GM12801 (cell line): ENCODE results near the gene PPP1R36.

ENCODE experiments used
- TF ChIP-seq, protein P1 (sequence below): IDR thresholded peaks from one replicate; pipeline ENCODE4 v1.5.1; 2011; ENCODE audit warnings: control low read depth; ENCODE audit not compliant: insufficient read length; ENCODE audit errors: extremely low read depth

Gene PPP1R36, protein sequence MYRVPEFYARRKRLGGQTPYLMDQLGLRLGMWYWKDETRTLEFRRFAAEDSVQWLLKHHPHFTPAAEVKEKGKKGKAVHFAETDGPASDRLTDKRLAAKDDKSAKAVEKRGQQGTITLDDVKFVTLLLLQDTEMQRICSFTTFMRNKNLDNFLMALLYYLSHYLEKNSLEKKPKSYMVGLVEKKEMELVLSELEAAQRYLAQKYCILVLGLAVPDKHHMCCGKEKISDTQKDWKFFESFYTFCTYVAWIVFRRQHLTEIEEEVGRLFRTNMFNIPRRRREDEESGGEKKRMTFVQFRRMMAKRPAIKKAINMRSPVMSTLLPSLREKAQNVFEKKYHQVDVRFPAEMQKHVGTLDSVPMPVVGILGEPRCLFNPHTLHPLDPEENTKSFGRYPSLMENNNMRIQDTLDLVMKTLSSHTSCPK

DNA sequence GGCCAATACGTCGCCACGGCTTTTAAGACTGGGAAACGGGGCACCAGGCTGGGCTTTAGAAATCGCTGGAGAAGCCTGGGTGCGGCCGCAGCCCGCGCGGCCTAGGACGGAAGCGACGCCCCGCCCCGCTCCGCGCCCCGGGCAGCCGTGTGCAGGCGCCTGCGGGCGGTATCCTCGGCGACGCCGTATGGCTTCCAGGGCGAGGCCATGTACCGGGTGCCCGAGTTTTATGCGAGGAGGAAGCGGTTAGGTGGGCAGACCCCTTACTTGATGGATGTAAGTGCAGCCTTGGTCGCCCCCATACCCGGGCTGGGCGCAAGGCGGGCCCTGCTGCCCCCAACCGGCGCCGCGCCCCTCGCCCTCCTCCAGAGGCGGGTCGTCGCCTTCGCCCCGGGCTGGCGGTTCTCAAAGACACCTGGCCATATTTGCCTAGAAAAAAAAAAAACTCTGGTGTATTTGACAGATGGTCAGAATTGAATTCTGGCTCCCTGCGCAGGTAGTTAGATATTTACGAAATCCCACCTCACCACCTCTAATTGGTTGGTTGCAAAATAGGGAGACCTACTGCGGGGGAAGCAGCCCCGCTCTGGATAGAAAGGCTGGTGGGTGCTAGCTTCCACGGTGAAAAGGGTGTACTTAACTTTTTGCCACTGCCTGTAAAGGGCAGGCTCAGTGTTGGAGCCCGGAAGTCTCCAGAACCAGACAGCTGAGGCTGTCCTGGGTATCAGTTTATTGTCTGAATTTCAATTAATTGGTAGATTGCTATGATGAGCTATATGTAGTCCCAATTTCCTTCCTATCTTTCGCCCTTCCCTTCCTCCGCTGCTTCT lies at the start of gene PPP1R36:
Gene PPP1R36, plus strand, starts transcription at position 171 of the 830 bp plus-strand sequence. Its CDS starts 37 bp downstream, at position 208.
- TF ChIP-seq, protein P1, sequence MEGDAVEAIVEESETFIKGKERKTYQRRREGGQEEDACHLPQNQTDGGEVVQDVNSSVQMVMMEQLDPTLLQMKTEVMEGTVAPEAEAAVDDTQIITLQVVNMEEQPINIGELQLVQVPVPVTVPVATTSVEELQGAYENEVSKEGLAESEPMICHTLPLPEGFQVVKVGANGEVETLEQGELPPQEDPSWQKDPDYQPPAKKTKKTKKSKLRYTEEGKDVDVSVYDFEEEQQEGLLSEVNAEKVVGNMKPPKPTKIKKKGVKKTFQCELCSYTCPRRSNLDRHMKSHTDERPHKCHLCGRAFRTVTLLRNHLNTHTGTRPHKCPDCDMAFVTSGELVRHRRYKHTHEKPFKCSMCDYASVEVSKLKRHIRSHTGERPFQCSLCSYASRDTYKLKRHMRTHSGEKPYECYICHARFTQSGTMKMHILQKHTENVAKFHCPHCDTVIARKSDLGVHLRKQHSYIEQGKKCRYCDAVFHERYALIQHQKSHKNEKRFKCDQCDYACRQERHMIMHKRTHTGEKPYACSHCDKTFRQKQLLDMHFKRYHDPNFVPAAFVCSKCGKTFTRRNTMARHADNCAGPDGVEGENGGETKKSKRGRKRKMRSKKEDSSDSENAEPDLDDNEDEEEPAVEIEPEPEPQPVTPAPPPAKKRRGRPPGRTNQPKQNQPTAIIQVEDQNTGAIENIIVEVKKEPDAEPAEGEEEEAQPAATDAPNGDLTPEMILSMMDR = no peak

DNA sequence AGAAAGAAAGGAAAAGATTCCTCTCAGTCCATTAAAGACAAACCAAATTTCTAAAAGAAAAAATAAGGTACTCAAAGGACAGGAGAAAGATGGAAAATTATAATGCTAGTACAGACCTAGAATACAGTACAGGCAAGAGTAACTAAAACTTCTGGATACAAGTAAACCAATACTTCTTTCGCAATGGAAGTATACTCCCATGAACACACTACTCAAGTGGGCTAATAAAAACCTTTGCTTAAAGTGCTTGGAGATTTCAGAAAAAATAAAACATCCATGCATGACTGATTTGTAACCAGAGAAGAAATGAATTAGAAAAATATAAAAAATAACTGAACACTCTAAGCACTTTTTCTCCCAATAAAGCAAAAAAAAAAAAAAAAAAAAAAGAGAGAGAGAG lies 49.7 kb upstream of the PPP1R36 start:
- TF ChIP-seq, protein P1 = no peak

DNA sequence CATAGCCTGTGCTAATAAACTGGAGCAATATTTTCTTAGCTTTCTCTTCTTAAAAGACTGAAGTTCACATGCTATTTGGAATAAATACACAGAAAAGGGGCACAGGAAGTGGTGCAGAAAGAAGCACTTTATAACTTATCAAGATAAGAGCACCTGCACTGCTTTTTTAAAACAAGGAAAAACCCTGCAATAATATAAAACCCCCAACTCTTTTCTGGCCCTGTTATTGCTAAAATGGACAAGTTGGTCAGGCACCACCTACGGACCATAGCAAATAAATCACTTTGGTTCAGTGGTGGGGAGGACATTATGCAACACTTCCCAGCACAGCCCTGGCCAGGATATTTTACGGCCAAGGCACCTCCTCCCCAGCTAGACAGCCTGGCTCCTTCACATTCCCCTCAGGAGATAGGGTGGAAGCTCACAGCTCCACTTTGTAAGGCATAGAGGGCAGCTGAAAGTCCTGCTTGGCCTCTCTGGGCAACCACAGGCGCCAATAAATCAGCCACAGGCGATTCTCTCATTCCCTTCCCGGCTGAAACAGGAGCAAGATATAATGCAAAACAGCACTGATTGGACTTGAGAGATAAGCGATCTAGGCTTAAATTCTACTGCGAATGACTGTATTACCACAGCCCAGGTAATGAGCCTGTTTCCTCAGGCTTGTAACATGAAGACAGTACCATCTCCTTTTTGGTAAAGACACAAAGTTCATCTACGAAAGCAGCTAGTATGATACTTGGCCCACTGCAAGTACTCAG lies 48.2 kb upstream of the PPP1R36 start:
- TF ChIP-seq, protein P1 = no peak

DNA sequence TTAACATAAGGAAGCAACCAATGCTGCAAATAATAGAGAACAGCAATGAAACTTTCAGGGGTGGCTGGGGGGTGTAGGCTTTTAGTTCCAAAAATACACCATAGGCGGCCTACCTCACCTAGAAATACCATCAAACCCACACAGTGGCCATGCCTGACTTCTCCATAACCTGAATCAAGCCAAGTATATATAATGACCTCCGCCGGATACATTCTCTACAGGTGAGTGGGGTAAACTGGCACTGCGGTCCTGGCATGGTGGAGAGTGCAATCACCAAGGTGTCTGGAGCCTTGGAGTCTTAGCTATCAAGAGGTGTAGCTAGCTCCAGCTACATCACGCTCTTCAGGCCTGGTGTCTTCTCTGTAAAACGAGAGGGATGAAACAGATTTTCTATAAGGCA lies 47.3 kb upstream of the PPP1R36 start:
- TF ChIP-seq, protein P1 = no peak

DNA sequence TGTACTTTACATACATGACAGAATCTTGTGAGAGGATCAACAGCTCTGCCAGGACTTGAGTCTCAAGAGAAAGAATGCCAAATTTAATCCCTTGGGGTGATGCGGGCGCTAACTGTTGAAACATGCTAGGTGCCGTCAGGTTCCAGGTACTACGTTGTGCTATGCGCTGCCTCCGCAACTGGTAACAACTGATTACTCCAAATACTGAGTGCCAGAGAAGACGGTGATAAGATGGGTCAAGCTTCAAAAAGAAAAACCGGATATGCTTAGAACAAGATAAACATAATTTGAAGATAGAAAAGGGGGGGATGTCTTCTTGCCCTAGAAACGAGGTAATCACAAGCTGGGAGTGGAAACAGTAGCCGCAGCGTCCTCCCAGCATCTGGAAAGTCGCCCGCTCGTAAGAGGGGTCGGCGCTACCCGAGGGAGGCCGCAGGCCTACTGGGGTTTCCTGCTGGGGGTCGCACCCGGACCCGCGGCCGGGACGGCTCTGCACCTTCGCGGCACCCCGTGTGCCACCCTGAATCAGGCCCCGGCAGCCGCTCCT lies 46.8 kb upstream of the PPP1R36 start:
- TF ChIP-seq, protein P1 = no peak

DNA sequence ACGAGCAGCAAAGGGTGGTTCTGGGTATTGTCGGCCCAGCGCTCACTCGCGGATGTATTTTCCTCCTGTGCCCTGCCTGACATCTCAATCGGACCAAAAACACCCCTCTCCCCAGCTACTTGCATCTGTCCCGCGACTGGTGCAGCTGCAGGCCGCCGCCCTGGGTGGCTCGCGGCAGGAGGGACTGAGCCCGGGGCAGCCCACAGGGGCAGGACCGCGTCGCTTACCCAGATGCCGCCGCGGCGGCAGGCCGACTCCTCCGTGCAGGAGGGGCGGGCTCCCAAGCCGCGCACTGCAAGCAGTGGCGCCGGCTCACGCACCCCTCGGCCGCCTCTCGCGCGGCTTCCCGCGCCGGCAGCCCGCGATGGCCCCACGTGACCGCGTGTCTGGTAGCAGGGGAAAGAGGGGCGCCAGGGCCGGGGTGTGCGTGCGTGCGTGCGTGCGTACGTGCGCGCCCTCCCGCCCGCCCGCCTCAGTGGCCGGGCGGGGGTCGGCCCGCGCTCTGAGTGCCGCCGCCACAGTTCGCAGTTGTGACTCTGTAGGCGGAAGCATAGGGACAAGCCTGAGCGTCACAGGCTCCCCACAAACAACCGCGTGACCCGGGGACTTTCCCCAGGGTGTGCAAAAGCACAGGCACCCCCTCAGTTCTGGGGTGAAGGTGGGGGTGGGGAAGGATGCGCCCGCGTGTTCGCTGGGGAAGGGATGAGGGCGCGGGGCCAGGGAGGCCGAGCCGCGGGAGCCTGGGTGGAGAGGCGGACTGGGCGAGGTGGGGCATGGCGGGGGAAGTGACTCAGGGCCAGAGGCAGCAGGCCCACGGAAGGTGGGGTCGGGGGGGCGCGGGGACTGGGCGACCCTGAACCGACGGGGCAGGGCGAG lies 46.1 kb upstream of the PPP1R36 start, which contains the start of gene ZBTB25:
Gene ZBTB25, minus strand, starts transcription at position 405 of the 876 bp plus-strand sequence. CDS start 13,305 bp downstream, outside the sequence.
- TF ChIP-seq, protein P1 = no peak
